ENCODE measurements around the gene HAPLN3.

DNA sequence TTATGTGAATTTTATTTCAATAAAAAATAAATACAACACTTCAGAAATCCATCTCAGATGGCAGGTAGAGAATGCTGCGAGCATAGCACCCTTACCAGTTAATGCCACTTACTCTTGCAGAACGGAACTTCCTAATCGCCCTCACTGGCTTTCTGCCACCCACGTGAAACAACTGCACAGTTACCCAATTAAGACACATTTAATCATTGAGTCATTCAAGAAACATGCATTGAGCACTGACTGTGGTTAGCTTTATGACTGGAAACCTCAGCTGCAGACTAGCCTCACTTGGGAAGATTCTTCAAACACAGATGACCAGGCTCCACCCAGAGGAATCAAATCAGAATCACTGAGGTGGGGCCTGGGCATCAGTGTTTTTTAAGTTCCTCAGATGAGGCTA, 23.4 kb upstream of the HAPLN3 start:
- TF ChIP-seq, protein P1, sequence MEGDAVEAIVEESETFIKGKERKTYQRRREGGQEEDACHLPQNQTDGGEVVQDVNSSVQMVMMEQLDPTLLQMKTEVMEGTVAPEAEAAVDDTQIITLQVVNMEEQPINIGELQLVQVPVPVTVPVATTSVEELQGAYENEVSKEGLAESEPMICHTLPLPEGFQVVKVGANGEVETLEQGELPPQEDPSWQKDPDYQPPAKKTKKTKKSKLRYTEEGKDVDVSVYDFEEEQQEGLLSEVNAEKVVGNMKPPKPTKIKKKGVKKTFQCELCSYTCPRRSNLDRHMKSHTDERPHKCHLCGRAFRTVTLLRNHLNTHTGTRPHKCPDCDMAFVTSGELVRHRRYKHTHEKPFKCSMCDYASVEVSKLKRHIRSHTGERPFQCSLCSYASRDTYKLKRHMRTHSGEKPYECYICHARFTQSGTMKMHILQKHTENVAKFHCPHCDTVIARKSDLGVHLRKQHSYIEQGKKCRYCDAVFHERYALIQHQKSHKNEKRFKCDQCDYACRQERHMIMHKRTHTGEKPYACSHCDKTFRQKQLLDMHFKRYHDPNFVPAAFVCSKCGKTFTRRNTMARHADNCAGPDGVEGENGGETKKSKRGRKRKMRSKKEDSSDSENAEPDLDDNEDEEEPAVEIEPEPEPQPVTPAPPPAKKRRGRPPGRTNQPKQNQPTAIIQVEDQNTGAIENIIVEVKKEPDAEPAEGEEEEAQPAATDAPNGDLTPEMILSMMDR (IDR thresholded peaks at IDR 0.05) = no peak
- no peak for TF ChIP-seq EZH2 (IDR thresholded peaks at IDR 0.05; ENCODE audit: borderline replicate concordance, insufficient read depth, low read depth, low read length, poor library complexity, severe bottlenecking)

Measured in B cell (primary cell).